Measurements from ENCODE around the gene LUZP2.

- TF ChIP-seq, protein P1, sequence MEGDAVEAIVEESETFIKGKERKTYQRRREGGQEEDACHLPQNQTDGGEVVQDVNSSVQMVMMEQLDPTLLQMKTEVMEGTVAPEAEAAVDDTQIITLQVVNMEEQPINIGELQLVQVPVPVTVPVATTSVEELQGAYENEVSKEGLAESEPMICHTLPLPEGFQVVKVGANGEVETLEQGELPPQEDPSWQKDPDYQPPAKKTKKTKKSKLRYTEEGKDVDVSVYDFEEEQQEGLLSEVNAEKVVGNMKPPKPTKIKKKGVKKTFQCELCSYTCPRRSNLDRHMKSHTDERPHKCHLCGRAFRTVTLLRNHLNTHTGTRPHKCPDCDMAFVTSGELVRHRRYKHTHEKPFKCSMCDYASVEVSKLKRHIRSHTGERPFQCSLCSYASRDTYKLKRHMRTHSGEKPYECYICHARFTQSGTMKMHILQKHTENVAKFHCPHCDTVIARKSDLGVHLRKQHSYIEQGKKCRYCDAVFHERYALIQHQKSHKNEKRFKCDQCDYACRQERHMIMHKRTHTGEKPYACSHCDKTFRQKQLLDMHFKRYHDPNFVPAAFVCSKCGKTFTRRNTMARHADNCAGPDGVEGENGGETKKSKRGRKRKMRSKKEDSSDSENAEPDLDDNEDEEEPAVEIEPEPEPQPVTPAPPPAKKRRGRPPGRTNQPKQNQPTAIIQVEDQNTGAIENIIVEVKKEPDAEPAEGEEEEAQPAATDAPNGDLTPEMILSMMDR (IDR thresholded peaks at IDR 0.05), result no peak
- TF ChIP-seq POLR2AphosphoS5 (IDR thresholded peaks at IDR 0.05), result no peak
These were observed 148.7 kb downstream of the LUZP2 start for GRCh38 chr11:24645563-24645962.
